GM12878 (cell line): ENCODE data around the gene SMARCB1. TPM values are rescaled to one million over a fixed set of nuclear protein-coding genes. Genes with fewer than 3 reads are reported as not detected.
A peak's percentile ranks its signal among the peaks of the same experiment; 100 is the strongest.

ENCODE experiments used
- ATAC-seq: fragments of 200-7000 bp; cut with Tn5 transposase; 3 replicates; pipeline ENCODE4 v1.9.1; 2020; ENCODE audit warnings: mild to moderate bottlenecking, moderate library complexity
- BruUV-seq: library from RNA; stranded (reverse); fragments of 400-500 nt; replicated peaks from 2 replicates; lab custom pipeline; 2021; lab: Mats Ljungman, UMichigan
- CTCF ChIA-PET: fragments of 300-600 bp; sonication (Branson Sonifier 250); formaldehyde crosslinking; extraction: SDS; loops from one replicate; lab custom pipeline; 2021; ENCODE audit warnings: inconsistent platforms; lab: Yijun Ruan, JAX
- POLR2A ChIA-PET: fragments of 350-600 bp; formaldehyde crosslinking; extraction: SDS; loops from one replicate; lab custom pipeline; 2021; ENCODE audit warnings: inconsistent platforms; lab: Charles Lee
- RAD21 ChIA-PET: fragments of 300-600 bp; sonication (Branson Sonifier 250); formaldehyde crosslinking; loops from one replicate; lab custom pipeline; 2023; ENCODE audit warnings: antibody characterized with exemption; ENCODE audit not compliant: unreplicated experiment; lab: Charles Lee
- SMC1A ChIA-PET: fragments of 300-600 bp; sonication (Branson Sonifier 250); formaldehyde crosslinking; loops from one replicate; lab custom pipeline; 2023; ENCODE audit not compliant: unreplicated experiment, uncharacterized antibody; lab: Charles Lee
- DNase-seq: peaks from one replicate; pipeline ENCODE4 v3.0.0-alpha.2; 2011; ENCODE audit warnings: low read depth, low spot score
- FAIRE-seq: peaks from 3 replicates; lab custom pipeline; 2011; peaks lifted over from hg19 to GRCh38; lab: Jason Lieb, UNC
- H2AFZ ChIP-seq: 2 replicates; pipeline ENCODE4 v1.6.0; 2011; ENCODE audit warnings: low read depth, low read length, control low read depth; ENCODE audit not compliant: control insufficient read depth
- H3K27ac ChIP-seq: 2 replicates; pipeline ENCODE4 v1.5.1; 2011; ENCODE audit warnings: control low read depth; ENCODE audit not compliant: control insufficient read depth, insufficient read depth
- H3K27me3 ChIP-seq, 2 experiments: replicated peaks in 1 of 2; 2 replicates each; pipeline versions ENCODE4 v1.6.0 to v1.6.1; 2011; ENCODE audit warnings: low read length in 1 of 2; ENCODE audit not compliant: control insufficient read depth in 2 of 2, insufficient read depth in 2 of 2
- H3K36me3 ChIP-seq, 2 experiments: 2 replicates each; pipeline ENCODE4 v1.5.1; 2011; ENCODE audit warnings: low read length in 1 of 2; ENCODE audit not compliant: control insufficient read depth in 2 of 2, insufficient read depth in 2 of 2
- H3K4me1 ChIP-seq: 2 replicates; pipeline ENCODE4 v1.6.1; 2011; ENCODE audit warnings: mild to moderate bottlenecking, low read length, moderate library complexity, mixed read lengths; ENCODE audit not compliant: control insufficient read depth, insufficient read depth
- H3K4me2 ChIP-seq: 2 replicates; pipeline ENCODE4 v1.6.0; 2011; ENCODE audit warnings: control low read depth; ENCODE audit not compliant: control insufficient read depth, insufficient read depth
- H3K4me3 ChIP-seq: fragments of 200-600 bp; sonication (generic); 2 replicates; pipeline ENCODE4 v1.5.1; 2016
- H3K79me2 ChIP-seq: 2 replicates; pipeline ENCODE4 v1.6.0; 2011; ENCODE audit warnings: low read length; ENCODE audit not compliant: control insufficient read depth, insufficient read depth
- H3K9ac ChIP-seq: 2 replicates; pipeline ENCODE4 v1.8.0; 2011; ENCODE audit warnings: low read length, control low read depth, mixed read lengths; ENCODE audit not compliant: control insufficient read depth, insufficient read depth
- H3K9me3 ChIP-seq: replicated peaks from 3 replicates; pipeline ENCODE4 v1.5.1; 2011; ENCODE audit warnings: mild to moderate bottlenecking, low read length; ENCODE audit not compliant: control insufficient read depth, insufficient read depth
- H4K20me1 ChIP-seq: 2 replicates; pipeline ENCODE4 v1.6.0; 2011; ENCODE audit not compliant: control insufficient read depth, insufficient read depth
- POLR2A ChIP-seq: IDR thresholded peaks from 2 replicates; pipeline ENCODE4 v1.6.1; 2011; ENCODE audit warnings: low read depth, mild to moderate bottlenecking, low read length
- STAT3 ChIP-seq: IDR thresholded peaks from 2 replicates; pipeline ENCODE4 v1.6.1; 2011; ENCODE audit warnings: low read depth, low read length, improper control_type of control experiment
- ZBTB4 ChIP-seq: fragments of 450-650 bp; formaldehyde crosslinking; IDR thresholded peaks from 2 replicates; pipeline ENCODE4 v1.4.0; 2022; ENCODE audit warnings: mild to moderate bottlenecking, moderate library complexity
- WGBS: methylation state at CpG from one replicate; pipeline ENCODE4 v1.1.6; 2016; ENCODE audit warnings: low lambda C conversion rate; ENCODE audit not compliant: insufficient replicate concordance, insufficient coverage; ENCODE audit errors: missing lambda C conversion rate; 5-methylcytosine and 5-hydroxymethylcytosine counted together
- in situ Hi-C: fragments of 300-500 bp; cut with MboI; formaldehyde crosslinking; loops from 9 replicates; pipeline ENCODE4 v1.14.3; 2018; ENCODE audit warnings: mixed read lengths
- intact Hi-C: fragments of 100-400 bp; cut with micrococcal nuclease; formaldehyde crosslinking; loops from one replicate; pipeline ENCODE4 v1.14.2; 2022; ENCODE audit not compliant: unreplicated experiment
- polyA plus RNA-seq, 11 experiments: library from polyadenylated mRNA; depleted of rRNA in 4 of 11; unstranded in 6 of 11; stranded (reverse) in 5 of 11; fragments of >200 nt; fragmentation: Nextera tagmentation in 4 of 11; fragmentation: Illumina TruSeq in 1 of 11; extraction: Ambion mirVana in 4 of 11; extraction: Trizol in 1 of 11; gene quantifications; 1 replicate in 1 of 11; 2 replicates in 10 of 11; pipeline versions ENCODE4 v1.2.1 to v1.2.3, GENCODE V29; 2011 to 2016; ENCODE audit warnings: inconsistent platforms in 2 of 11, missing spikeins in 2 of 11, low read depth in 1 of 11
- total RNA-seq, 4 experiments: library from RNA; depleted of rRNA in 3 of 4; stranded (reverse); fragments of >200 nt in 3 of 4; fragmentation: Illumina TruSeq in 1 of 4; extraction: Trizol in 1 of 4; gene quantifications; 2 replicates each; pipeline versions ENCODE4 v1.2.1 to v1.2.3, GENCODE V29; 2013 to 2021

Gene SMARCB1
- total and polyA plus RNA-seq, 10 of the 15 experiments (the other 5 are each of a cell fraction or from before 2014, with no cell fraction given) = 9.1 to 215 (median 183) TPM

- Histone ChIP-seq H3K4me3 (no peak overlapping the region), H3K79me2 (peaks cover 2% of the 10 kb centered on the region), H3K27ac (no peak overlapping the region), H3K27me3 (no peaks in the 10 kb centered on the region), H4K20me1 (peaks cover 2% of the 10 kb centered on the region; the same call in 1 of the 2 replicates), H3K36me3 (peaks cover 40 to 59% of the 10 kb centered on the region in 2 experiments), H2AFZ (no peak overlapping the region), H3K4me1 (peaks cover 3% of the 10 kb centered on the region), H3K4me2 (no peak overlapping the region), H3K9me3 (no peaks in the 10 kb centered on the region), H3K9ac (no peak overlapping the region)
- FAIRE-seq (no peak), DNase-seq (no peak), ATAC-seq (no peak)
- WGBS = 93% methylated on average over 10 of the region's 10 CpGs
- intact Hi-C loops (no loop called here), in situ Hi-C loops (no loop called here)
- ChIA-PET POLR2A (interaction anchor here (0.6 kb wide), 1 partner anchor 1747 kb away, joined by 4 read pairs; no protein-coding TSS in a partner anchor), SMC1A (interaction anchor here (1.0 kb wide), 1 partner anchor 29 kb away, joined by 3 read pairs; the partner anchor contains the start of gene SLC2A11), CTCF (no interaction called here), RAD21 (no interaction called here)
- no TSS peak for BruUV-seq
- peak; percentile 37; the same call in 1 of the 2 replicates for TF ChIP-seq POLR2A
- TF ChIP-seq STAT3 = no peak
- no peak for TF ChIP-seq ZBTB4
Measured at GRCh38 chr22:23828800-23829680, 42.3 kb downstream of the SMARCB1 start.
